ENCODE results near the gene TANC1. TPM values are rescaled to one million over a fixed set of nuclear protein-coding genes. Genes with fewer than 3 reads are reported as not detected.

Gene TANC1
- total RNA-seq, 1 experiment from 2014 or later: 21.1 TPM

GRCh38 chr2:159101755-159102489, 133.5 kb downstream of the TANC1 start:
- Histone ChIP-seq H3K4me1 (peaks cover 22% of the 10 kb centered on the region), H3K4me3 (ENCODE audit: low read depth, low read length) (no peak overlapping the region), H3K27me3 (replicated peaks; ENCODE audit: control insufficient read depth, insufficient read depth, low read length) (no peaks in the 10 kb centered on the region), H3K36me3 (ENCODE audit: control insufficient read depth, insufficient read depth, low read length) (no peaks in the 10 kb centered on the region), H3K9me3 (no peaks in the 10 kb centered on the region)
- H3K27ac Mint-ChIP-seq (ENCODE audit: unreplicated experiment): no peak overlapping the region
- ChIA-PET CTCF (no interaction called here), POLR2A (no interaction called here)
- H3K27me3 Mint-ChIP-seq (ENCODE audit: insufficient read depth, unreplicated experiment): no peaks in the 10 kb centered on the region
- BruUV-seq (replicated peaks): no TSS peak
- no peak overlapping the region for H3K4me3 Mint-ChIP-seq (ENCODE audit: unreplicated experiment)
- H3K4me1 Mint-ChIP-seq (ENCODE audit: low read depth, unreplicated experiment): peaks cover 21% of the 10 kb centered on the region
- H3K9me3 Mint-ChIP-seq (ENCODE audit: unreplicated experiment): peaks cover 5% of the 10 kb centered on the region
- intact Hi-C loops (cut with micrococcal nuclease; ENCODE audit: unreplicated experiment): no loop called here
- no peak for DNase-seq
- peaks cover 31% of the 10 kb centered on the region for H3K36me3 Mint-ChIP-seq (ENCODE audit: insufficient read depth, unreplicated experiment)
- no peak for TF ChIP-seq CTCF (IDR thresholded peaks at IDR 0.05; ENCODE audit: insufficient read depth in 1 of 2, low read depth in 1 of 2, low read length in 1 of 2, severe bottlenecking in 1 of 2, unreplicated experiment in 1 of 2)

- Histone ChIP-seq H3K9me3 (no peaks in the 10 kb centered on the region), H3K27me3 (replicated peaks; ENCODE audit: control insufficient read depth, insufficient read depth, low read length) (no peaks in the 10 kb centered on the region), H3K4me3 (ENCODE audit: low read depth, low read length) (no peak overlapping the region), H3K36me3 (ENCODE audit: control insufficient read depth, insufficient read depth, low read length) (no peaks in the 10 kb centered on the region), H3K4me1 (peaks cover 16% of the 10 kb centered on the region)
- peaks cover 24% of the 10 kb centered on the region for H3K36me3 Mint-ChIP-seq (ENCODE audit: insufficient read depth, unreplicated experiment)
- intact Hi-C loops (cut with micrococcal nuclease; ENCODE audit: unreplicated experiment): no loop called here
- H3K9me3 Mint-ChIP-seq (ENCODE audit: unreplicated experiment): no peaks in the 10 kb centered on the region
- DNase-seq: no peak
- H3K4me1 Mint-ChIP-seq (ENCODE audit: low read depth, unreplicated experiment): peaks cover 18% of the 10 kb centered on the region
- H3K4me3 Mint-ChIP-seq (ENCODE audit: unreplicated experiment): no peak overlapping the region
- CTCF ChIA-PET: no interaction called here
- no TSS peak for BruUV-seq (replicated peaks)
- TF ChIP-seq CTCF (IDR thresholded peaks at IDR 0.05; ENCODE audit: insufficient read depth in 1 of 2, low read depth in 1 of 2, low read length in 1 of 2, severe bottlenecking in 1 of 2, unreplicated experiment in 1 of 2): no peak
- H3K27me3 Mint-ChIP-seq (ENCODE audit: insufficient read depth, unreplicated experiment): no peaks in the 10 kb centered on the region
- POLR2A ChIA-PET: no interaction called here
- no peak overlapping the region for H3K27ac Mint-ChIP-seq (ENCODE audit: unreplicated experiment)
Observed at GRCh38 chr2:159103411-159103810, 135.0 kb downstream of the TANC1 start.

- Mint-ChIP-seq H3K9me3 (ENCODE audit: unreplicated experiment) (no peaks in the 10 kb centered on the region), H3K27ac (ENCODE audit: unreplicated experiment) (no peak overlapping the region), H3K36me3 (ENCODE audit: insufficient read depth, unreplicated experiment) (peaks cover 11% of the 10 kb centered on the region), H3K27me3 (ENCODE audit: insufficient read depth, unreplicated experiment) (no peaks in the 10 kb centered on the region), H3K4me1 (ENCODE audit: low read depth, unreplicated experiment) (peaks cover under 1% of the 10 kb centered on the region), H3K4me3 (ENCODE audit: unreplicated experiment) (no peak overlapping the region)
- Histone ChIP-seq H3K36me3 (ENCODE audit: control insufficient read depth, insufficient read depth, low read length) (no peaks in the 10 kb centered on the region), H3K27me3 (replicated peaks; ENCODE audit: control insufficient read depth, insufficient read depth, low read length) (no peaks in the 10 kb centered on the region), H3K4me3 (ENCODE audit: low read depth, low read length) (no peak overlapping the region), H3K9me3 (no peaks in the 10 kb centered on the region), H3K4me1 (no peaks in the 10 kb centered on the region)
- intact Hi-C loops (cut with micrococcal nuclease; ENCODE audit: unreplicated experiment): no loop called here
- no peak for TF ChIP-seq CTCF (IDR thresholded peaks at IDR 0.05; ENCODE audit: insufficient read depth in 1 of 2, low read depth in 1 of 2, low read length in 1 of 2, severe bottlenecking in 1 of 2, unreplicated experiment in 1 of 2)
- DNase-seq: no peak
- ChIA-PET CTCF (no interaction called here), POLR2A (no interaction called here)
- no TSS peak for BruUV-seq (replicated peaks)
Observed at GRCh38 chr2:159106109-159106508, 137.7 kb downstream of the TANC1 start.

All from Caco-2 (cell line).